Esophagus muscularis mucosa (tissue), 3 donors: ENCODE data around the gene LGALS9B.
"Not testable (repeated sequence)": the region's sequence is repeated elsewhere in the genome, so short reads cannot be mapped to it uniquely, and the experiment has no call there.

Source experiments
- CTCF ChIP-seq, 3 experiments: fragments of 200-600 bp in 2 of 3; fragments of 450-650 bp in 1 of 3; sonication (generic) in 2 of 3; IDR thresholded peaks; one replicate each; pipeline ENCODE4 v1.5.1; 2017 to 2019; ENCODE audit warnings: antibody characterized with exemption in 3 of 3, mild to moderate bottlenecking in 2 of 3, moderate library complexity in 1 of 3
- POLR2A ChIP-seq: fragments of 450-650 bp; IDR thresholded peaks from one replicate; pipeline ENCODE4 v1.6.1; 2017; ENCODE audit warnings: antibody characterized with exemption, moderate library complexity, mild to moderate bottlenecking, low read depth
- POLR2AphosphoS5 ChIP-seq, 2 donors: sonication (generic); formaldehyde crosslinking; IDR thresholded peaks; one replicate each; pipeline ENCODE4 v1.6.1; 2017; ENCODE audit warnings: antibody characterized with exemption in 2 of 2

DNA sequence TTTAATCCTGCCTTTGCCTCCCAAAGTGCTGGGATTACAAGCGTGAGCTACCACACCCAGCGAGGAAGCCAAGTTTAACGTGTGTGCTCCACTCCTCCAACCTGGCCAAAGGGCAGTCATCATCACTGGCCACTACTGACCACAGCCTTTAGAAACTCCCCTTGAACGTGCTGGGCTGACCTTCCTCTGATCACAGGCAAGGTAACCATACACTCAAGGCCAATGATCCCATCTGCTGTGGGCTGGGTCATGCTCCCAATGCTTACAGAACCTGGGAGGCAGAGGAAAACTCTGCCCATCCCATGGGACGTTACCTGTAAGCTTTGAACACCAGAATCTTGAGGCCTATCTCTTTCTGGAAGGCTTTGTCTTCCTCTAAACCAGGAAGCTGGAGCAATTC is 51.9 kb downstream of the LGALS9B start:
- not testable (repeated sequence) for TF ChIP-seq CTCF (IDR thresholded peaks at IDR 0.05); POLR2A; POLR2AphosphoS5 (IDR thresholded peaks at IDR 0.05)
